Measurements from ENCODE around the gene WDR74. TPM values are rescaled to one million over a fixed set of nuclear protein-coding genes. Genes with fewer than 3 reads are reported as not detected.

The WDR74 gene
- total RNA-seq, 1 experiment from 2014 or later: 155 TPM

DNA sequence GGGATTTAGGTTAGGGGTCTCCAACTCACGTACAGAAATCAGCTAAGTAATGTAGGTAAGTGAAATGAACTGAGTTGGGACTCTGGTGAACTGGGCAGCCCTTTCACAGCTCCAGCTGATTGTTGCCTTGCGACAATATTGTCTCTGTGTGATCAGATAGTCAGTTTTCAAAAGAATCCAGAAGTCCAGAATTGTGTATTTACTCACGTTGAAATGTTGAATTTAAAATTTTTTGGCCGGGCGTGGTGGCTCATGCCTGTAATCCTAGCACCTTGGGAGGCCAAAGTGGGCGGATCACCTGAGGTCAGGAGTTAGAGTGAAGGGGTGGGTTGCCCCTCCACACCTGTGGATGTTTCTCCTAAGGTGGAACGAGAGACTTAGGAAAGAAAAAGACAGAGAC is 18.8 kb upstream of the WDR74 start:
- Histone ChIP-seq H3K27ac (ENCODE audit: low read depth, low read length, poor library complexity, severe bottlenecking) (peak overlapping the region; percentile 92), H3K9me3 (ENCODE audit: low read depth, low read length, poor library complexity, severe bottlenecking) (no peaks in the 10 kb centered on the region), H3K27me3 (replicated peaks; ENCODE audit: insufficient read depth, low read depth, low read length, poor library complexity) (no peaks in the 10 kb centered on the region), H3K4me3 (ENCODE audit: low read depth, low read length, poor library complexity, severe bottlenecking) (peak overlapping the region; percentile 70), H3K4me1 (ENCODE audit: insufficient read depth, low read length, poor library complexity, severe bottlenecking) (peaks cover 31% of the 10 kb centered on the region), H3K36me3 (ENCODE audit: insufficient read depth, low read length, poor library complexity, severe bottlenecking) (peaks cover 21% of the 10 kb centered on the region)
- no TSS peak for BruUV-seq (replicated peaks)
- TF ChIP-seq, protein P1, sequence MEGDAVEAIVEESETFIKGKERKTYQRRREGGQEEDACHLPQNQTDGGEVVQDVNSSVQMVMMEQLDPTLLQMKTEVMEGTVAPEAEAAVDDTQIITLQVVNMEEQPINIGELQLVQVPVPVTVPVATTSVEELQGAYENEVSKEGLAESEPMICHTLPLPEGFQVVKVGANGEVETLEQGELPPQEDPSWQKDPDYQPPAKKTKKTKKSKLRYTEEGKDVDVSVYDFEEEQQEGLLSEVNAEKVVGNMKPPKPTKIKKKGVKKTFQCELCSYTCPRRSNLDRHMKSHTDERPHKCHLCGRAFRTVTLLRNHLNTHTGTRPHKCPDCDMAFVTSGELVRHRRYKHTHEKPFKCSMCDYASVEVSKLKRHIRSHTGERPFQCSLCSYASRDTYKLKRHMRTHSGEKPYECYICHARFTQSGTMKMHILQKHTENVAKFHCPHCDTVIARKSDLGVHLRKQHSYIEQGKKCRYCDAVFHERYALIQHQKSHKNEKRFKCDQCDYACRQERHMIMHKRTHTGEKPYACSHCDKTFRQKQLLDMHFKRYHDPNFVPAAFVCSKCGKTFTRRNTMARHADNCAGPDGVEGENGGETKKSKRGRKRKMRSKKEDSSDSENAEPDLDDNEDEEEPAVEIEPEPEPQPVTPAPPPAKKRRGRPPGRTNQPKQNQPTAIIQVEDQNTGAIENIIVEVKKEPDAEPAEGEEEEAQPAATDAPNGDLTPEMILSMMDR (conservative IDR thresholded peaks at IDR 0.05; ENCODE audit: low read depth, low read length): no peak
- no peak for TF ChIP-seq EZH2 (IDR thresholded peaks at IDR 0.05; ENCODE audit: borderline replicate concordance, low read depth, low read length, poor library complexity, severe bottlenecking)
- no peak for DNase-seq (ENCODE audit: low spot score)
- ChIA-PET POLR2A (ENCODE audit: low non-redundant PET) (no interaction called here), CTCF (interaction anchor here (0.5 to 0.7 kb wide), 2 partner anchors 131 to 479 kb away, joined by 3 to 6 read pairs; partner anchors contain the start of gene HNRNPUL2)
- intact Hi-C loops (cut with micrococcal nuclease; ENCODE audit: unreplicated experiment): loop anchor here (5.0 to 10.0 kb wide), 2 partner anchors 126 to 263 kb away; partner anchors contain the start of gene TUT1

DNA sequence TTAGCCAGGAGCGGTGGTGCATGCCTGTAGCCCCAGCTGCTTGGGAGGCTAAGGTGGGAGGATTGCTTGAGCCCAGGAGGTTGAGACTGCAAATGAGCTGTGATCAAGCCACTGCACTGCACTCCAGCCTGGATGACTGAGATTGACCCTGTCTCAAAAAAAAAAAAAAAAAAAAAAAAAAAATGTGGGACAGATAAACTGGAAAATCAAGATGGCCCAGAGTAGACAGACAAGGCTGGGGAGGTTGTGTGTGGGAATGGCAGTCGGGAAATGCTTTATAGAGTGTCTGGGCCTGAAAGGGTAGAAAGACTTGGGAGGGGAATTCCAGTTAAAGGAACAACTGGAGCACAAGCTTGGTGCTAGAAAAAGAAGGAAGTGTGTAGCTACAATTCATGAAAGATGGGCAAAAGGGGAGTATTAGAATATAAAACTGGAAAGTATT is 18.2 kb upstream of the WDR74 start:
- POLR2A ChIA-PET (ENCODE audit: low non-redundant PET): interaction anchor here (0.6 kb wide), 1 partner anchor 130 kb away, joined by 7 read pairs; the partner anchor contains the start of gene HNRNPUL2
- CTCF ChIA-PET: interaction anchor here (0.5 to 0.7 kb wide), 3 partner anchors 130 to 478 kb away, joined by 3 to 6 read pairs (median 3); partner anchors contain the start of gene HNRNPUL2
- Histone ChIP-seq H3K4me1 (ENCODE audit: insufficient read depth, low read length, poor library complexity, severe bottlenecking) (peaks cover 31% of the 10 kb centered on the region), H3K4me3 (ENCODE audit: low read depth, low read length, poor library complexity, severe bottlenecking) (peak overlapping the region; percentile 70), H3K36me3 (ENCODE audit: insufficient read depth, low read length, poor library complexity, severe bottlenecking) (peaks cover 27% of the 10 kb centered on the region), H3K27ac (ENCODE audit: low read depth, low read length, poor library complexity, severe bottlenecking) (peak overlapping the region; percentile 92), H3K27me3 (replicated peaks; ENCODE audit: insufficient read depth, low read depth, low read length, poor library complexity) (no peaks in the 10 kb centered on the region), H3K9me3 (ENCODE audit: low read depth, low read length, poor library complexity, severe bottlenecking) (no peaks in the 10 kb centered on the region)
- BruUV-seq (replicated peaks): no TSS peak
- DNase-seq (ENCODE audit: low spot score): no peak
- intact Hi-C loops (cut with micrococcal nuclease; ENCODE audit: unreplicated experiment): loop anchor here (5.0 to 10.0 kb wide), 2 partner anchors 125 to 263 kb away; partner anchors contain the start of gene TUT1
- no peak for TF ChIP-seq EZH2 (IDR thresholded peaks at IDR 0.05; ENCODE audit: borderline replicate concordance, low read depth, low read length, poor library complexity, severe bottlenecking)
- TF ChIP-seq, protein P1 (conservative IDR thresholded peaks at IDR 0.05; ENCODE audit: low read depth, low read length): no peak

DNA sequence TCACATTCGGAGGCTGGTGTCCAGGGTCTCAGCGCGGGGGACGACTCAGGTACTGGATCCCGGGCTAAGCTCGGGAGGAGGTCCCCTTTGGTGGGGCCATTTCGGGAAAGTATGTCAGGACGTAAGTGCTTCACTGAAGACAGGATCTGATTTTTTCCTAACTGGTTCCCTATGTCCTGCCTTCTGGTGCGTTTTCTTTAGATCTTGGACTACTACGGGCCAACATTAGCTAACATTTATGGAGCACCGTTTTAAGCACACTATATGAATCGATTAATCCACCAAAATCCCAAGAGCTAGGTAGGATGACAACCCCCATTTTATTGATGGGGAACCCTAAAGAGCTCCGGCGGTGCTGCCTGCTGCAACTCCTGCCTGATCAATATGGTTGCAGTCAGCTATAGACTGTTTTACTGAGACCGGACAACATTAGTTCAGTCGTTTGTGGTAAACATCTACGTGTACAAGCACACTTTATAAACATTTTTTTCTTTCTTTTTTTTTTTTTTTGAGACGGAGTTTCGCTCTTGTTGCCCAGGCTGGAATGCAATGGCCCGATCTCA is 17.0 kb upstream of the WDR74 start:
- TF ChIP-seq, protein P1 (conservative IDR thresholded peaks at IDR 0.05; ENCODE audit: low read depth, low read length): no peak
- TF ChIP-seq EZH2 (IDR thresholded peaks at IDR 0.05; ENCODE audit: borderline replicate concordance, low read depth, low read length, poor library complexity, severe bottlenecking): no peak
- POLR2A ChIA-PET (ENCODE audit: low non-redundant PET): interaction anchor here (0.6 to 3.6 kb wide), 5 partner anchors 8 to 184 kb away, joined by 4 to 27 read pairs (median 5); partner anchors contain the start of genes HNRNPUL2, LBHD1 and SLC3A2
- peak overlapping the region; percentile 70 for H3K4me3 ChIP-seq (ENCODE audit: low read depth, low read length, poor library complexity, severe bottlenecking)
- H3K36me3 ChIP-seq (ENCODE audit: insufficient read depth, low read length, poor library complexity, severe bottlenecking): peaks cover 39% of the 10 kb centered on the region
- CTCF ChIA-PET: interaction anchor here (0.5 to 1.2 kb wide), 4 partner anchors 24 to 103 kb away, joined by 3 read pairs; partner anchors contain the start of genes SLC3A2, STX5 and ZBTB3
- no peaks in the 10 kb centered on the region for H3K27me3 ChIP-seq (replicated peaks; ENCODE audit: insufficient read depth, low read depth, low read length, poor library complexity)
- no peaks in the 10 kb centered on the region for H3K9me3 ChIP-seq (ENCODE audit: low read depth, low read length, poor library complexity, severe bottlenecking)
- TSS peak; percentile 85 for BruUV-seq (replicated peaks)
- intact Hi-C loops (cut with micrococcal nuclease; ENCODE audit: unreplicated experiment): loop anchor here (5.0 to 10.0 kb wide), 2 partner anchors 124 to 262 kb away; partner anchors contain the start of gene TUT1
- H3K27ac ChIP-seq (ENCODE audit: low read depth, low read length, poor library complexity, severe bottlenecking): peak overlapping the region; percentile 92
- H3K4me1 ChIP-seq (ENCODE audit: insufficient read depth, low read length, poor library complexity, severe bottlenecking): peaks cover 20% of the 10 kb centered on the region
- no peak for DNase-seq (ENCODE audit: low spot score)
